Loucy (cell line): ENCODE data around the gene BLTP3B.
"Not testable (repeated sequence)": the region's sequence is repeated elsewhere in the genome, so short reads cannot be mapped to it uniquely, and the experiment has no call there.

ENCODE experiments used
- H2AFZ ChIP-seq: fragments of 200-600 bp; sonication (generic); 2 replicates; pipeline ENCODE4 v1.6.0; 2016; ENCODE audit warnings: antibody characterized with exemption, mild to moderate bottlenecking, low read length, moderate library complexity
- H3F3A ChIP-seq: fragments of 200-600 bp; 2 replicates; pipeline ENCODE4 v1.6.0; 2016; ENCODE audit warnings: antibody characterized with exemption, low read depth, mild to moderate bottlenecking
- H3K27me3 ChIP-seq: fragments of 200-600 bp; sonication (generic); 2 replicates; pipeline ENCODE4 v1.6.1; 2014; ENCODE audit warnings: low read length, mild to moderate bottlenecking; ENCODE audit not compliant: insufficient read depth, poor library complexity, severe bottlenecking
- H3K36me3 ChIP-seq: fragments of 200-600 bp; sonication (generic); 2 replicates; pipeline ENCODE4 v1.6.1; 2016; ENCODE audit warnings: low read length; ENCODE audit not compliant: insufficient read depth
- H3K4me1 ChIP-seq: fragments of 200-600 bp; sonication (generic); 2 replicates; pipeline ENCODE4 v1.5.1; 2014; ENCODE audit warnings: low read length, mild to moderate bottlenecking; ENCODE audit not compliant: insufficient read depth, poor library complexity, severe bottlenecking
- H3K4me2 ChIP-seq: fragments of 200-600 bp; sonication (generic); 2 replicates; pipeline ENCODE4 v1.6.0; 2014; ENCODE audit warnings: antibody characterized with exemption, low read length, low read depth, mild to moderate bottlenecking; ENCODE audit not compliant: poor library complexity, severe bottlenecking
- H3K4me3 ChIP-seq: fragments of 200-600 bp; sonication (generic); 2 replicates; pipeline ENCODE4 v1.5.1; 2014; ENCODE audit warnings: low read length, mild to moderate bottlenecking, mixed read lengths; ENCODE audit not compliant: poor library complexity, severe bottlenecking
- H3K79me2 ChIP-seq: fragments of 200-600 bp; sonication (generic); 2 replicates; pipeline ENCODE4 v1.6.1; 2014; ENCODE audit warnings: low read length; ENCODE audit not compliant: insufficient read depth
- H3K9ac ChIP-seq: fragments of 200-600 bp; sonication (generic); 2 replicates; pipeline ENCODE4 v1.6.0; 2014; ENCODE audit warnings: mild to moderate bottlenecking, low read depth, low read length, moderate library complexity; ENCODE audit not compliant: poor library complexity, severe bottlenecking
- H3K9me2 ChIP-seq: fragments of 200-600 bp; sonication (generic); replicated peaks from 2 replicates; pipeline ENCODE4 v1.6.1; 2016; ENCODE audit warnings: low read depth, low read length, mixed read lengths
- H3K9me3 ChIP-seq: fragments of 200-600 bp; sonication (generic); 2 replicates; pipeline ENCODE4 v1.6.1; 2014; ENCODE audit warnings: mild to moderate bottlenecking, antibody characterized with exemption, low read length, low read depth; ENCODE audit not compliant: insufficient read depth
- H4K20me1 ChIP-seq: fragments of 200-600 bp; sonication (generic); 2 replicates; pipeline ENCODE4 v1.6.0; 2014; ENCODE audit warnings: antibody characterized with exemption, low read length, mild to moderate bottlenecking; ENCODE audit not compliant: insufficient read depth, poor library complexity, severe bottlenecking
- CTCF ChIP-seq: fragments of 200-600 bp; sonication (generic); conservative IDR thresholded peaks from 2 replicates; pipeline ENCODE4 v1.5.1; 2014; ENCODE audit warnings: mild to moderate bottlenecking, antibody characterized with exemption, low read length
- EZH2phosphoT487 ChIP-seq: fragments of 200-600 bp; IDR thresholded peaks from 2 replicates; pipeline ENCODE4 v1.6.1; 2018; ENCODE audit warnings: antibody characterized with exemption, mild to moderate bottlenecking, moderate library complexity, borderline replicate concordance

BLTP3B gene

GRCh38 chr12:100185361-100185894 is 42.8 kb upstream of the BLTP3B start:
- Histone ChIP-seq H3K4me3 (no peak overlapping the region), H3K79me2 (peaks cover 18% of the 10 kb centered on the region; the same call in 1 of the 2 replicates), H3K36me3 (no peaks in the 10 kb centered on the region), H3K4me1 (peaks cover 16% of the 10 kb centered on the region), H2AFZ (no peak overlapping the region), H3K4me2 (no peak overlapping the region), H3K9me2 (no peaks in the 10 kb centered on the region), H3K9ac (no peak overlapping the region), H3K9me3 (no peaks in the 10 kb centered on the region), H3K27me3 (no peaks in the 10 kb centered on the region), H3F3A (no peaks in the 10 kb centered on the region), H4K20me1 (no peaks in the 10 kb centered on the region)
- TF ChIP-seq CTCF (no peak), EZH2phosphoT487 (no peak)

DNA sequence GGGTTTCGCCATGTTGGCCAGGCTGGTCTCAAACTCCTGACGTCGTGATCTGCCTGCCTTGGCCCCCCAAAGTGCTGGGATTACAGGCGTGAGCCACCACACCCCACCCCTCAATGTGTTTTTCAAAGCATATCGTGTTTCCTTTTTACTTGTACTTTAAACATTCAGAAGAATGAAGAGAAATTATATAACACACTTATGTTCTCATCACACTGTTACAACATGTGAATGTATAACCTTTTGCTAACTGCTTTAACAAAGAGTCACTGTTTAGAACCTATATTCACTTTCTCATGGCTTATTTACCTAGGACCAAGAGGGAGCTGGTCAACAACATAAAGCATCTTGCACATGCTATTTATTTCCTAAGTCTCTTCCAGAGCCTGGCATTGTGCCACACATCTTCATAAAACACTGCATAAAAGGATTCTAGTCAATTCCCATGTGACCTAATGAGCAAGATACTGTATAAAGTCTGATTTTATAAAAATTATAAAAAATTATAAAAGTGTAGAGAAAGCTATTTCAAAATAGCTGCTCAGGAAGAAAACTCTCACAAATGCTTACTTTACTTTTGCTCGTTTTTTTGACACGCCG is 42.0 kb upstream of the BLTP3B start:
- no peaks in the 10 kb centered on the region for H3K27me3 ChIP-seq

GRCh38 chr12:100179252-100179651 is 36.6 kb upstream of the BLTP3B start:
- Histone ChIP-seq H3K9me2 (no peaks in the 10 kb centered on the region), H3K4me3 (no peak overlapping the region), H3F3A (no peaks in the 10 kb centered on the region), H3K36me3 (peaks cover 25% of the 10 kb centered on the region; the same call in 1 of the 2 replicates), H2AFZ (no peak overlapping the region), H4K20me1 (peaks cover 3% of the 10 kb centered on the region), H3K9ac (no peak overlapping the region), H3K9me3 (no peaks in the 10 kb centered on the region), H3K4me1 (peaks cover 10% of the 10 kb centered on the region), H3K27me3 (no peaks in the 10 kb centered on the region), H3K79me2 (no peaks in the 10 kb centered on the region; the same call in 1 of the 2 replicates), H3K4me2 (no peak overlapping the region)
- TF ChIP-seq CTCF (no peak), EZH2phosphoT487 (no peak)

More for the DNA sequence above, 42.0 kb upstream of the BLTP3B start:
- Histone ChIP-seq H3K4me3 (no peak overlapping the region), H3K4me2 (no peak overlapping the region), H3K36me3 (peaks cover 1% of the 10 kb centered on the region; the same call in 1 of the 2 replicates), H3K79me2 (peaks cover 10% of the 10 kb centered on the region; the same call in 1 of the 2 replicates), H4K20me1 (peaks cover 3% of the 10 kb centered on the region), H3F3A (no peaks in the 10 kb centered on the region), H2AFZ (no peak overlapping the region), H3K9me3 (no peaks in the 10 kb centered on the region), H3K9ac (no peak overlapping the region), H3K4me1 (peaks cover 14% of the 10 kb centered on the region), H3K9me2 (no peaks in the 10 kb centered on the region)
- TF ChIP-seq EZH2phosphoT487, result no peak
- no peak for TF ChIP-seq CTCF

- not testable (repeated sequence) for H3K9ac ChIP-seq, H4K20me1 ChIP-seq, H3K9me2 ChIP-seq, H2AFZ ChIP-seq, H3K27me3 ChIP-seq, H3F3A ChIP-seq, H3K4me3 ChIP-seq, H3K79me2 ChIP-seq, H3K9me3 ChIP-seq, H3K4me2 ChIP-seq, H3K4me1 ChIP-seq
- peaks cover 35% of the 10 kb centered on the region; the same call in 1 of the 2 replicates for H3K36me3 ChIP-seq
Observed at GRCh38 chr12:100176493-100176892, 33.8 kb upstream of the BLTP3B start.
